Lower lobe of right lung (tissue), 2 donors: ENCODE data around the gene ZNF521. TPM values are rescaled to one million over a fixed set of nuclear protein-coding genes. Genes with fewer than 3 reads are reported as not detected.

ENCODE experiments used
- ATAC-seq, 2 donors: fragments of 200-7000 bp; cut with Tn5 transposase; one replicate each; pipeline ENCODE4 v1.9.1; 2020 to 2022; ENCODE audit warnings: mild to moderate bottlenecking in 2 of 2, moderate library complexity in 2 of 2
- DNase-seq: peaks from one replicate; pipeline ENCODE4 v3.0.0-alpha.2; 2020
- H3K27ac ChIP-seq: fragments of 200-600 bp; one replicate; pipeline ENCODE4 v1.8.0; 2022
- H3K27me3 ChIP-seq: fragments of 200-600 bp; one replicate; pipeline ENCODE4 v1.8.0; 2022; ENCODE audit warnings: low read depth
- H3K36me3 ChIP-seq: fragments of 200-600 bp; one replicate; pipeline ENCODE4 v1.8.0; 2022; ENCODE audit warnings: mild to moderate bottlenecking
- H3K4me1 ChIP-seq: fragments of 200-600 bp; one replicate; pipeline ENCODE4 v1.8.0; 2022
- H3K4me3 ChIP-seq: fragments of 200-600 bp; one replicate; pipeline ENCODE4 v1.8.0; 2022; ENCODE audit warnings: mild to moderate bottlenecking
- H3K9me3 ChIP-seq: fragments of 200-600 bp; one replicate; pipeline ENCODE4 v1.8.0; 2022
- CTCF ChIP-seq: fragments of 200-600 bp; IDR thresholded peaks from one replicate; pipeline ENCODE4 v1.8.0; 2022; ENCODE audit warnings: antibody characterized with exemption, mild to moderate bottlenecking
- intact Hi-C: fragments of 100-400 bp; cut with DNase I; formaldehyde crosslinking; loops from one replicate; pipeline ENCODE4 v1.11.0; 2022
- total RNA-seq: library from RNA; stranded (reverse); fragmentation: NEBNext Ultra II Directional; extraction: Animal tissue kit (Norgen Biotek cat#: 25700); gene quantifications from one replicate; pipeline ENCODE4 v1.2.1, GENCODE V29; 2021
- donor health status: DM: no; HTN: yes; CAD: no; lungs with severe emphysema.

The ZNF521 gene
- total RNA-seq, 1 donor from 2014 or later = 12.7 TPM

GRCh38 chr18:25243257-25243656 is 108.7 kb downstream of the ZNF521 start:
- no peak for TF ChIP-seq CTCF
- Histone ChIP-seq H3K4me3 (no peak overlapping the region), H3K9me3 (no peaks in the 10 kb centered on the region), H3K27ac (no peak overlapping the region), H3K36me3 (no peaks in the 10 kb centered on the region), H3K4me1 (peaks cover 14% of the 10 kb centered on the region), H3K27me3 (no peaks in the 10 kb centered on the region)
- intact Hi-C loops = no loop called here
- DNase-seq (no peak), ATAC-seq (no peak)

- H3K4me3 ChIP-seq = no peak overlapping the region
- intact Hi-C loops = no loop called here
- no peaks in the 10 kb centered on the region for H3K9me3 ChIP-seq
- TF ChIP-seq CTCF = no peak
- no peak for DNase-seq
- H3K4me1 ChIP-seq = peaks cover 8% of the 10 kb centered on the region
- no peak overlapping the region for H3K27ac ChIP-seq
- no peak for ATAC-seq
- H3K36me3 ChIP-seq = no peaks in the 10 kb centered on the region
- no peaks in the 10 kb centered on the region for H3K27me3 ChIP-seq
These were observed 111.6 kb downstream of the ZNF521 start for GRCh38 chr18:25240420-25240770.

GRCh38 chr18:25239581-25240419 is 112.2 kb downstream of the ZNF521 start:
- intact Hi-C loops = no loop called here
- H3K4me3 ChIP-seq = no peak overlapping the region
- no peak overlapping the region for H3K27ac ChIP-seq
- H3K9me3 ChIP-seq = no peaks in the 10 kb centered on the region
- DNase-seq (no peak), ATAC-seq (no peak)
- no peaks in the 10 kb centered on the region for H3K36me3 ChIP-seq
- no peaks in the 10 kb centered on the region for H3K27me3 ChIP-seq
- TF ChIP-seq CTCF = no peak
- peaks cover 8% of the 10 kb centered on the region for H3K4me1 ChIP-seq

GRCh38 chr18:25239151-25239550 is 112.8 kb downstream of the ZNF521 start:
- Histone ChIP-seq H3K4me3 (no peak overlapping the region), H3K4me1 (peaks cover 8% of the 10 kb centered on the region), H3K27me3 (no peaks in the 10 kb centered on the region), H3K9me3 (no peaks in the 10 kb centered on the region), H3K36me3 (no peaks in the 10 kb centered on the region), H3K27ac (no peak overlapping the region)
- no peak for ATAC-seq
- DNase-seq = no peak
- intact Hi-C loops = no loop called here
- no peak for TF ChIP-seq CTCF

GRCh38 chr18:25237571-25238267 is 114.2 kb downstream of the ZNF521 start:
- no peaks in the 10 kb centered on the region for H3K36me3 ChIP-seq
- H3K4me1 ChIP-seq = peaks cover 14% of the 10 kb centered on the region
- no peak for DNase-seq
- intact Hi-C loops = no loop called here
- no peak overlapping the region for H3K4me3 ChIP-seq
- TF ChIP-seq CTCF = no peak
- H3K27ac ChIP-seq = no peak overlapping the region
- H3K9me3 ChIP-seq = no peaks in the 10 kb centered on the region
- no peaks in the 10 kb centered on the region for H3K27me3 ChIP-seq
- ATAC-seq = no peak
